ENCODE results near the gene CDC7. TPM values are rescaled to one million over a fixed set of nuclear protein-coding genes. Genes with fewer than 3 reads are reported as not detected.

The CDC7 gene
- total RNA-seq = 2.2 and 7.3 TPM in 2 replicates

DNA sequence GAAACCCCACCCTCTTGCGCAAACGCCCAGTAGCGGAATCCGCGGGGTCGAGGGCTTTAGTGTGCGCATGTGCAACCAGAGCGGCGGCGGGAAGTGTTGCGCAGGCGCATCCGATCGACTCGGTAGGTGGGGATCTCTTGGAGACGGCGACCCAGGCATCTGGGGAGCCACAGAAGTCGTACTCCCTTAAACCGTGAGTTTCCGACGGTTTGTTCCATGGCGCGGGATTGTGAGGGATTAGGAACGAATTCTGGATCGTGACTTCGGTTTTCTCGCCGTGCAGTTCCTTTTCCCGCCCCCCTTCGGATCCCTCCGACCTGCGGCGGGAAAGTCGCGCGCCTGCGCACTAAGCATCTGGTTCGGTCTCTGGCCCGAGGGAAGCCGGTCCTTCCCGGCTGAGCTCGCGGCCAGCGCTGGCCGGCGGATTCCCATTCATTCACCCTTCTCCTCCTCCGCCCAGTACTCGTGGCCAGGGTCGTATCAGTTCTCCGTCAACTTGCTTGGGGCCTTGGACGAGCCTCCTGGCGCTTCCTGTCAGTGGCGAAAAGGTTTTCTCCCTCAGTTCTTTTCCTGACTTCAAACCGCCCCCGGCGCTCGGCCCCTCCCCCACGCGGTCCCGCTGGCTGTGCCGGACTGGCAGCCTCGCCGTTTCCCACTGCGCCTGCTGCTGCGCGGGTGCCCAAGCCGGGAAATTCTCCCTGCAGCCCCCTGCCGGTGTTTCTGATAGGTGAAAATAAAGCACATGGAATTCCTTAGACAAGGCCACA lies at the start of gene CDC7:
Gene CDC7, plus strand, starts transcription at position 96 of the 767 bp plus-strand sequence. CDS start 866 bp downstream, outside the sequence.

Other genes starting within 250 kb of the CDC7 start
- gene HFM1, start 96.0 kb upstream of the CDC7 start, total RNA-seq = 0.17 and 0.73 TPM in 2 replicates

All from smooth muscle cell of trachea (primary cell).